ENCODE data around the gene ECE1.

Gene ECE1

GRCh38 chr1:21238141-21238800 lies 52.0 kb downstream of the ECE1 start:
- in situ Hi-C loops (cut with HindIII; ENCODE audit: low sequenced_read_pairs) = loop anchor here (25.0 kb wide), 1 partner anchor 99 kb away; no protein-coding TSS in a partner anchor
- H3K4me3 ChIP-seq (ENCODE audit: low read depth, low read length) = no peak overlapping the region
- peak; percentile 28 for DNase-seq (ENCODE audit: low read depth, low spot score)
- TF ChIP-seq, protein P1, sequence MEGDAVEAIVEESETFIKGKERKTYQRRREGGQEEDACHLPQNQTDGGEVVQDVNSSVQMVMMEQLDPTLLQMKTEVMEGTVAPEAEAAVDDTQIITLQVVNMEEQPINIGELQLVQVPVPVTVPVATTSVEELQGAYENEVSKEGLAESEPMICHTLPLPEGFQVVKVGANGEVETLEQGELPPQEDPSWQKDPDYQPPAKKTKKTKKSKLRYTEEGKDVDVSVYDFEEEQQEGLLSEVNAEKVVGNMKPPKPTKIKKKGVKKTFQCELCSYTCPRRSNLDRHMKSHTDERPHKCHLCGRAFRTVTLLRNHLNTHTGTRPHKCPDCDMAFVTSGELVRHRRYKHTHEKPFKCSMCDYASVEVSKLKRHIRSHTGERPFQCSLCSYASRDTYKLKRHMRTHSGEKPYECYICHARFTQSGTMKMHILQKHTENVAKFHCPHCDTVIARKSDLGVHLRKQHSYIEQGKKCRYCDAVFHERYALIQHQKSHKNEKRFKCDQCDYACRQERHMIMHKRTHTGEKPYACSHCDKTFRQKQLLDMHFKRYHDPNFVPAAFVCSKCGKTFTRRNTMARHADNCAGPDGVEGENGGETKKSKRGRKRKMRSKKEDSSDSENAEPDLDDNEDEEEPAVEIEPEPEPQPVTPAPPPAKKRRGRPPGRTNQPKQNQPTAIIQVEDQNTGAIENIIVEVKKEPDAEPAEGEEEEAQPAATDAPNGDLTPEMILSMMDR (IDR thresholded peaks at IDR 0.05; ENCODE audit: low read depth, low read length) = no peak

DNA sequence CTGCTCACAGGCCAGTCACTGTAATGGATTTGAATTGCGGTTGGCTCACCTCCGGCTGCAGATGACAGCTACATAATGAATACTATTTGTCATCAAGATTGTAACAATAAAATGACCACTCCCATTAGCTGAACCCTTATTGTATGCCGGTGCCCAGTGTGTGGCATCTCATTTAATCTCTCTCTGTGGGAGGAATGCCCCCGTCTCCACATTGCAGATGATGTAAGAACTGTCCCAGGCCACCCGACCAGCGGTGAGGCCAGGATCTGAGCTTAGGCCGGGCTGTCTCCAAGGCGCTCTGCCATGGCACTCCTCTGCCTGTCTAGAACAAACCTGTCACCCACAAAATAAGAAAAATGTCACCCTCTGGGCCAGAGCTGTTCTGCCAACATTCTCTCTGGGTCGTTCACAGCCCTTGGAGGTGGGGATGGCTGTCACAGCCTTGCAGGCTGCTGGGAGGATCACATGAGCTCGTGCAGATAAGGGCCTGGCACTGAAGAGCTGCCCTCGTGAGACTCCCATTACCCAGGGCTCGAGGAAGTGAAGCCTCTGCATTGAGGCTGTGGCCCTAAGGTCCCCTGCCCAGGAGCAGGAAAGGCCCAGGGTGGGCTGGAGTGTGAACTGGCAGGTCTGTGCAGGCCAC lies 52.7 kb downstream of the ECE1 start:
- TF ChIP-seq, protein P1 (IDR thresholded peaks at IDR 0.05; ENCODE audit: low read depth, low read length) = no peak
- DNase-seq (ENCODE audit: low read depth, low spot score) = no peak
- in situ Hi-C loops (cut with HindIII; ENCODE audit: low sequenced_read_pairs) = loop anchor here (25.0 kb wide), 1 partner anchor 100 kb away; no protein-coding TSS in a partner anchor
- no peak overlapping the region for H3K4me3 ChIP-seq (ENCODE audit: low read depth, low read length)

DNA sequence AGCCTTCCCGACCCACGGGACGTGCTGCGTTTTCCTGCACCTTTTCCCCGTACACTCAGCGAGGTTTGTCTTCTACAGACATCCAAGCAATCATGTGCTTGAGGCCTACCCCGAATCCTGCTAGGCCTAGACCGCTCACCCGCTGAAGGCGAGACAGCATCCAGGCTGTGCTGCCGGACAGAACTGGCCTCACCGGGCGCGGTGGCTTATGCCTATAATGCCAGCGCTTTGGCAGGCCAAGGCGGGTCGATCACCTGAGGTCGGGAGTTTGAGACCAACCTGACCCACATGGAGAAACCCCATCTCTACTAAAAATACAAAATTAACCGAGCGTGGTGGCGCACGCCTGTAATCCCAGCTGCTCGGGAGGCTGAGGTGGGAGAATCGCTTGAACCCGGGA lies 54.1 kb downstream of the ECE1 start:
- in situ Hi-C loops (cut with HindIII; ENCODE audit: low sequenced_read_pairs) = loop anchor here (25.0 kb wide), 1 partner anchor 101 kb away; no protein-coding TSS in a partner anchor
- TF ChIP-seq, protein P1 (IDR thresholded peaks at IDR 0.05; ENCODE audit: low read depth, low read length) = no peak
- no peak for DNase-seq (ENCODE audit: low read depth, low spot score)
- H3K4me3 ChIP-seq (ENCODE audit: low read depth, low read length) = no peak overlapping the region

GRCh38 chr1:21234779-21235178 lies 55.5 kb downstream of the ECE1 start:
- in situ Hi-C loops (cut with HindIII; ENCODE audit: low sequenced_read_pairs) = loop anchor here (25.0 kb wide), 1 partner anchor 103 kb away; no protein-coding TSS in a partner anchor
- TF ChIP-seq, protein P1 (IDR thresholded peaks at IDR 0.05; ENCODE audit: low read depth, low read length) = no peak
- DNase-seq (ENCODE audit: low read depth, low spot score) = no peak
- no peak overlapping the region for H3K4me3 ChIP-seq (ENCODE audit: low read depth, low read length)

- in situ Hi-C loops (cut with HindIII; ENCODE audit: low sequenced_read_pairs) = loop anchor here (25.0 kb wide), 1 partner anchor 104 kb away; no protein-coding TSS in a partner anchor
- no peak overlapping the region for H3K4me3 ChIP-seq (ENCODE audit: low read depth, low read length)
- no peak for DNase-seq (ENCODE audit: low read depth, low spot score)
- TF ChIP-seq, protein P1 (IDR thresholded peaks at IDR 0.05; ENCODE audit: low read depth, low read length) = no peak
These were observed 56.8 kb downstream of the ECE1 start for GRCh38 chr1:21233490-21233889.

- in situ Hi-C loops (cut with HindIII; ENCODE audit: low sequenced_read_pairs) = loop anchor here (25.0 kb wide), 1 partner anchor 105 kb away; no protein-coding TSS in a partner anchor
- TF ChIP-seq, protein P1 (IDR thresholded peaks at IDR 0.05; ENCODE audit: low read depth, low read length) = peak; percentile 70
- peak; percentile 50 for DNase-seq (ENCODE audit: low read depth, low spot score)
- no peak overlapping the region for H3K4me3 ChIP-seq (ENCODE audit: low read depth, low read length)
These were observed 58.2 kb downstream of the ECE1 start for GRCh38 chr1:21232044-21232443.
